Gastroesophageal sphincter (tissue), 4 donors: ENCODE measurements around the gene ALS2. TPM values are rescaled to one million over a fixed set of nuclear protein-coding genes. Genes with fewer than 3 reads are reported as not detected.

Experiments used
- ATAC-seq: fragments of 150-250 bp; one replicate; pipeline ENCODE4 v1.9.1; 2016; ENCODE audit warnings: mild to moderate bottlenecking, moderate library complexity
- H3K27ac ChIP-seq, 4 donors: fragments of 200-600 bp; sonication (generic) in 3 of 4; 1 replicate in 3 of 4; 2 replicates in 1 of 4; pipeline ENCODE4 v1.5.1; 2016 to 2019
- H3K27me3 ChIP-seq: fragments of 200-600 bp; sonication (generic); one replicate; pipeline ENCODE4 v1.5.1; 2019
- H3K36me3 ChIP-seq, 2 donors: fragments of 200-600 bp; sonication (generic); one replicate each; pipeline ENCODE4 v1.5.1; 2019; ENCODE audit warnings: control low read depth in 1 of 2
- H3K4me1 ChIP-seq, 3 donors: fragments of 200-600 bp; sonication (generic); 1 replicate in 2 of 3; 2 replicates in 1 of 3; pipeline ENCODE4 v1.5.1; 2016 to 2019; ENCODE audit warnings: control low read depth in 2 of 3
- H3K4me3 ChIP-seq, 2 donors: fragments of 200-600 bp; sonication (generic); one replicate each; pipeline ENCODE4 v1.5.1; 2019; ENCODE audit warnings: mild to moderate bottlenecking in 1 of 2, moderate library complexity in 1 of 2
- H3K9me3 ChIP-seq, 3 donors: fragments of 200-600 bp; sonication (generic); one replicate each; pipeline ENCODE4 v1.5.1; 2017 to 2019; ENCODE audit warnings: control low read depth in 2 of 3
- CTCF ChIP-seq, 4 experiments: fragments of 200-600 bp in 2 of 4; fragments of 450-650 bp in 2 of 4; sonication (generic) in 1 of 4; IDR thresholded peaks; one replicate each; pipeline ENCODE4 v1.5.1; 2017 to 2019; ENCODE audit warnings: antibody characterized with exemption in 4 of 4, mild to moderate bottlenecking in 2 of 4, moderate library complexity in 2 of 4
- EP300 ChIP-seq: sonication (generic); formaldehyde crosslinking; IDR thresholded peaks from one replicate; pipeline ENCODE4 v1.6.1; 2017; ENCODE audit warnings: antibody characterized with exemption, mild to moderate bottlenecking
- POLR2A ChIP-seq, 2 donors: fragments of 450-650 bp; IDR thresholded peaks; one replicate each; pipeline ENCODE4 v1.6.1; 2017; ENCODE audit warnings: antibody characterized with exemption in 2 of 2, mild to moderate bottlenecking in 2 of 2, moderate library complexity in 1 of 2
- POLR2AphosphoS5 ChIP-seq: sonication (generic); formaldehyde crosslinking; IDR thresholded peaks from one replicate; pipeline ENCODE4 v1.6.1; 2017; ENCODE audit warnings: antibody characterized with exemption
- WGBS, 2 donors: methylation state at CpG; one replicate each; pipeline ENCODE4 v1.1.5; 2018; ENCODE audit warnings: low coverage in 1 of 2; 5-methylcytosine and 5-hydroxymethylcytosine counted together
- total RNA-seq, 4 donors: library from RNA; depleted of rRNA; stranded (reverse); fragments of >200 nt; gene quantifications; one replicate each; pipeline ENCODE4 v1.1.0, GENCODE V29; 2016

ALS2 gene
- total RNA-seq, 4 donors from 2014 or later = 15.2 to 26.7 (median 20.8) TPM

- WGBS, 2 donors = 86 to 93% methylated on average over 1 of the region's 1 CpG
- TF ChIP-seq POLR2AphosphoS5 (no peak), CTCF (IDR thresholded peaks at IDR 0.05) (no peak), EP300 (no peak), POLR2A (IDR thresholded peaks at IDR 0.05) (no peak)
- Histone ChIP-seq H3K4me1 (no peaks in the 10 kb centered on the region), H3K4me3 (no peak overlapping the region), H3K27me3 (no peaks in the 10 kb centered on the region), H3K27ac (no peak overlapping the region), H3K36me3 (no peaks in the 10 kb centered on the region), H3K9me3 (peaks cover 0 to 10% (median 0%) of the 10 kb centered on the region in 3 donors)
- no peak for ATAC-seq
Observed at GRCh38 chr2:201669865-201670264, 110.9 kb downstream of the ALS2 start.

DNA sequence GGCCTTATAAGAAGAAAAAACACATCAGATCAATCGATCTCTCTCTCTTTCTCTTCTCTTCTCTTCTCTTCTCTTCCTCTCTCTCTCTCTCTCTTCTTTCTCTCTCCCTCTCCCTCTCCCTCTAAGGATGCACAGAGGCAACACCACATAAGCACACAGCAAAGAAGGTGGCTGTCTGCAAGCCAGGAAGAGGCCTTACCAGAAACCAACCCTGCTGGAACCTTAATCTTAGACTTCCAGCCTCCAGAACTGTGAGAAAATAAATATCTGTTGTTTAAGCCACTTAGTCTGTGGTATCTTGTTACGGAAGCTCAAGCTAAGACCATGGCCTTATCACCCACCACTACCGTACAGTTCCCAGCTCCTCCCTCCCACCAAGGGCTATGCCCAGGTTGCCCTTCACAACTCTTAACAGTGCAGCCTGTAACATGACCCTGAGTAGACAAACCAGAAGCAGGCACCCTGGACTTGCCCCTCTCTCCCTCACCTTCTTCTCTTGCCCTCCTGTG, 112.3 kb downstream of the ALS2 start:
- Histone ChIP-seq H3K36me3 (no peaks in the 10 kb centered on the region), H3K27ac (no peak overlapping the region), H3K4me3 (no peak overlapping the region), H3K9me3 (peaks cover 0 to 10% (median 0%) of the 10 kb centered on the region in 3 donors), H3K27me3 (no peaks in the 10 kb centered on the region), H3K4me1 (no peaks in the 10 kb centered on the region)
- WGBS, 2 donors = 59 to 91% methylated on average over 2 to 3 of the region's 3 CpGs
- ATAC-seq = no peak
- TF ChIP-seq POLR2AphosphoS5 (no peak), POLR2A (IDR thresholded peaks at IDR 0.05) (no peak), CTCF (IDR thresholded peaks at IDR 0.05) (no peak), EP300 (no peak)

DNA sequence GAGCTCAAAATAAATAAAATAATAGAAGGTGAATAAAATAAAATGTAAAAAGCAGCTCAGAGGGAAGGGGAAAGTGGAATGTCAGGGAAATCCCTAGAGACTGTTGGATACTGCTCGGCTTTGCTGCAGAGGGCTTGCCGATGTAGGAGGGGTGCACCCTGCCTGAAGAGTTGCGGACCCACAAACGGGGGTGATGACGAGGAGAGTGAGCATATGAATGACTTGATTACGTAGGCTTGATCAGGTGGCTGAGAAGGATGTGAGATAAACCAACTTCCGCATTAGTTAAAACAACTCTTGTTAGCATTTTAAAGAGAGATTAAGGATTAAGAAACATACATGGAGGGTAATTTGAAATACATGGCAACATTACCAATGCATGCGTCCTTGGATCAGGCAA, 116.4 kb downstream of the ALS2 start:
- H3K36me3 ChIP-seq = no peaks in the 10 kb centered on the region
- no peak for TF ChIP-seq EP300
- TF ChIP-seq CTCF (IDR thresholded peaks at IDR 0.05) = no peak
- no peak for TF ChIP-seq POLR2AphosphoS5
- TF ChIP-seq POLR2A (IDR thresholded peaks at IDR 0.05) = no peak
- H3K4me1 ChIP-seq = no peaks in the 10 kb centered on the region
- no peak overlapping the region for H3K4me3 ChIP-seq
- no peak overlapping the region for H3K27ac ChIP-seq
- H3K27me3 ChIP-seq = peaks cover 6% of the 10 kb centered on the region
- 60 to 61% methylated on average over 8 of the region's 8 CpGs for whole genome bisulfite sequencing, 2 donors
- no peaks in the 10 kb centered on the region for H3K9me3 ChIP-seq
- no peak for ATAC-seq

DNA sequence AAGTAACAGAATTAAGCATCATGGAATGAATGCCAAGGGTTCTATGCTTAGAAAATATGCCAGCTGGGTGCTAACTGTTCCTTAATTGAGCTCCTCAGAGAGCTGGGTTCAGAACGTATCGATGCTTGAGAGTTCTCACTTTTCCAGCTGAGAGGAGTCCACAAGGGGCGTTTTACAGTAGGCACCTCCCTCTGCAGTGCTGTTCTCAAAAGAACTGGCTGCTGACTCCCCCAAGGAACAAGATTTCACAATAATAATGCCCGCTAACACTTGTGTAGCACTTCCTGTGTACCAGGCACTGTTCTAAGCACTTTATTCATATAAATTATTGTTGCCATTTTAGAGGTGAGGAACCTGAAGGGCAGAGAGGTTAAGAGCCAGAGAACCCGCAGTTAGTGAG, 119.4 kb downstream of the ALS2 start:
- peaks cover 6% of the 10 kb centered on the region for H3K27me3 ChIP-seq
- no peak overlapping the region for H3K27ac ChIP-seq
- no peaks in the 10 kb centered on the region for H3K9me3 ChIP-seq
- H3K4me1 ChIP-seq = no peaks in the 10 kb centered on the region
- H3K4me3 ChIP-seq = no peak overlapping the region
- TF ChIP-seq POLR2AphosphoS5 (no peak), POLR2A (IDR thresholded peaks at IDR 0.05) (no peak), CTCF (IDR thresholded peaks at IDR 0.05) (no peak), EP300 (no peak)
- 53 to 86% methylated on average over 1 to 5 of the region's 5 CpGs for WGBS, 2 donors
- ATAC-seq = no peak
- H3K36me3 ChIP-seq = no peaks in the 10 kb centered on the region

- Histone ChIP-seq H3K36me3 (no peaks in the 10 kb centered on the region), H3K27me3 (peaks cover 6% of the 10 kb centered on the region), H3K27ac (no peak overlapping the region), H3K9me3 (no peaks in the 10 kb centered on the region), H3K4me1 (no peaks in the 10 kb centered on the region), H3K4me3 (no peak overlapping the region)
- ATAC-seq = no peak
- TF ChIP-seq EP300 (no peak), CTCF (IDR thresholded peaks at IDR 0.05) (no peak), POLR2AphosphoS5 (no peak), POLR2A (IDR thresholded peaks at IDR 0.05) (no peak)
- 61 to 71% methylated on average over 3 to 5 of the region's 5 CpGs for WGBS, 2 donors
Observed at GRCh38 chr2:201660293-201660895, 120.3 kb downstream of the ALS2 start.
